ENCODE measurements around the gene RALGPS1. TPM values are rescaled to one million over a fixed set of nuclear protein-coding genes. Genes with fewer than 3 reads are reported as not detected.

The RALGPS1 gene
- total and polyA plus RNA-seq, 10 donors, result 2.5 to 27.3 (median 14.1) TPM

Other genes starting within 250 kb of the RALGPS1 start
- gene ZBTB43, start 109.7 kb upstream of the RALGPS1 start, total RNA-seq, result 10 to 100 TPM; 10.3 to 19.2 (median 16.0) TPM
- 1 to 10 TPM; 1.4 to 2.5 (median 2.3) TPM for gene ZBTB43, start 109.7 kb upstream of the RALGPS1 start, polyA plus RNA-seq
- gene ZBTB34, start 54.1 kb upstream of the RALGPS1 start, total RNA-seq, result 10 to 100 TPM; 13.0 to 28.9 (median 15.9) TPM
- gene ZBTB34, start 54.1 kb upstream of the RALGPS1 start, polyA plus RNA-seq, result 1 to 10 TPM; 2.1 to 3.1 (median 2.3) TPM
- gene ANGPTL2, start 207.9 kb downstream of the RALGPS1 start, total RNA-seq, result 100 to 1,000 TPM in 1 of 7 donors, 10 to 100 TPM in 6; 45.4 to 103 (median 66.2) TPM
- 10 to 100 TPM in 2 of 3 donors, 1 to 10 TPM in 1; 6.6 to 11.8 (median 11.8) TPM for gene ANGPTL2, start 207.9 kb downstream of the RALGPS1 start, polyA plus RNA-seq